IMR-90 (cell line): ENCODE measurements around the gene SPEG.

Experiments
- BHLHE40 ChIP-seq: fragments of 150-350 bp; IDR thresholded peaks from 2 replicates; pipeline ENCODE4 v1.6.1; 2016; ENCODE audit warnings: mild to moderate bottlenecking, low read depth, low read length
- CEBPB ChIP-seq: IDR thresholded peaks from 2 replicates; pipeline ENCODE4 v1.6.1; 2012; ENCODE audit warnings: low read depth, low read length, improper control_type of control experiment
- CHD1 ChIP-seq: IDR thresholded peaks from 2 replicates; pipeline ENCODE4 v1.6.1; 2012; ENCODE audit warnings: low read depth, low read length, improper control_type of control experiment
- CTCF ChIP-seq: conservative IDR thresholded peaks from 2 replicates; pipeline ENCODE4 v1.5.1; 2012; ENCODE audit warnings: mild to moderate bottlenecking, low read depth, low read length, improper control_type of control experiment
- FOS ChIP-seq: fragments of 150-350 bp; IDR thresholded peaks from 2 replicates; pipeline ENCODE4 v1.6.1; 2016; ENCODE audit warnings: low read depth, low read length
- MAFK ChIP-seq: IDR thresholded peaks from 2 replicates; pipeline ENCODE4 v1.6.1; 2012; ENCODE audit warnings: low read depth, low read length, improper control_type of control experiment
- MXI1 ChIP-seq: IDR thresholded peaks from 2 replicates; pipeline ENCODE4 v1.6.1; 2012; ENCODE audit warnings: low read depth, mild to moderate bottlenecking, low read length, moderate library complexity, borderline replicate concordance
- NFE2L2 ChIP-seq: fragments of 150-350 bp; IDR thresholded peaks from 2 replicates; pipeline ENCODE4 v1.6.1; 2016; ENCODE audit warnings: low read depth, mild to moderate bottlenecking, low read length
- POLR2A ChIP-seq: IDR thresholded peaks from 2 replicates; pipeline ENCODE4 v1.6.1; 2012; ENCODE audit warnings: mild to moderate bottlenecking, low read depth, low read length
- RAD21 ChIP-seq: IDR thresholded peaks from 2 replicates; pipeline ENCODE4 v1.6.1; 2012; ENCODE audit warnings: low read length, improper control_type of control experiment
- RCOR1 ChIP-seq: IDR thresholded peaks from 2 replicates; pipeline ENCODE4 v1.6.1; 2012; ENCODE audit warnings: mild to moderate bottlenecking, low read length, improper control_type of control experiment; ENCODE audit not compliant: insufficient replicate concordance
- RFX5 ChIP-seq: IDR thresholded peaks from 2 replicates; pipeline ENCODE4 v1.8.0; 2012; ENCODE audit warnings: low read depth, mild to moderate bottlenecking, low read length, moderate library complexity
- SMC3 ChIP-seq: fragments of 150-350 bp; IDR thresholded peaks from 2 replicates; pipeline ENCODE4 v1.6.1; 2016; ENCODE audit warnings: low read depth, mild to moderate bottlenecking, antibody characterized with exemption, low read length, moderate library complexity
- USF2 ChIP-seq: fragments of 150-350 bp; IDR thresholded peaks from 2 replicates; pipeline ENCODE4 v1.6.1; 2017; ENCODE audit warnings: mild to moderate bottlenecking, antibody characterized with exemption, low read length, low read depth

DNA sequence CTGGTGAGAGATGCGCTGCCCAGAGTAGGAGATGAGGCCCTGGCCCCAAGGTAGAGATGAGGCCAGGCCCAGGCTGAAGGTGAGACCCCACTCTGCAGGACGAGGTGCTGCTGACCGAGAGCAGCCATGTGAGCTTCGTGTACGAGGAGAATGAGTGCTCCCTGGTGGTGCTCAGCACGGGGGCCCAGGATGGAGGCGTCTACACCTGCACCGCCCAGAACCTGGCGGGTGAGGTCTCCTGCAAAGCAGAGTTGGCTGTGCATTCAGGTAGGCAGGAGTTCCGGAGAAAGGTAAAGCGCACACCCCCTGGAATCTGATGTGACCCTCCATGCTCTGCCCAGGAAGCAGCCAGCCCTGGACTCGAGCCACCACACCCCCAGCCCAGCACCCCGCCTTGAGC, 42.5 kb downstream of the SPEG start:
- no peak for TF ChIP-seq CTCF
- no peak for TF ChIP-seq POLR2A
- TF ChIP-seq MAFK = no peak
- no peak for TF ChIP-seq USF2
- TF ChIP-seq RAD21 = no peak
- no peak for TF ChIP-seq CEBPB
- TF ChIP-seq BHLHE40 = no peak
- no peak for TF ChIP-seq SMC3
- TF ChIP-seq RFX5 = no peak
- TF ChIP-seq MXI1 = no peak
- TF ChIP-seq CHD1 = no peak
- TF ChIP-seq NFE2L2 = no peak
- no peak for TF ChIP-seq RCOR1
- TF ChIP-seq FOS = no peak
